Upper lobe of left lung (tissue), 6 donors: Measurements from ENCODE around the gene IRF4. TPM values are rescaled to one million over a fixed set of nuclear protein-coding genes. Genes with fewer than 3 reads are reported as not detected.

Experiments
- ATAC-seq, 2 donors: fragments of 200-7000 bp; cut with Tn5 transposase; one replicate each; pipeline ENCODE4 v1.9.1; 2022; ENCODE audit warnings: mild to moderate bottlenecking in 2 of 2, moderate library complexity in 2 of 2; ENCODE audit not compliant: low FRiP score in 2 of 2
- DNase-seq, 2 donors: peaks; one replicate each; pipeline ENCODE4 v3.0.0-alpha.2; 2019 to 2020
- H3K27ac ChIP-seq, 4 donors: fragments of 200-600 bp; sonication (generic); one replicate each; pipeline ENCODE4 v1.5.1; 2016 to 2019
- H3K27me3 ChIP-seq, 4 donors: fragments of 200-600 bp; sonication (generic); one replicate each; pipeline ENCODE4 v1.5.1; 2017 to 2019
- H3K36me3 ChIP-seq, 4 donors: fragments of 200-600 bp; sonication (generic); one replicate each; pipeline ENCODE4 v1.5.1; 2016 to 2019
- H3K4me1 ChIP-seq, 4 donors: fragments of 200-600 bp; sonication (generic); one replicate each; pipeline ENCODE4 v1.5.1; 2018 to 2019
- H3K4me3 ChIP-seq, 4 donors: fragments of 200-600 bp; sonication (generic); one replicate each; pipeline ENCODE4 v1.5.1; 2017 to 2019; ENCODE audit warnings: mild to moderate bottlenecking in 2 of 4, moderate library complexity in 1 of 4
- H3K9me3 ChIP-seq, 4 donors: fragments of 200-600 bp; sonication (generic); one replicate each; pipeline ENCODE4 v1.5.1; 2018 to 2019
- EP300 ChIP-seq, 4 donors: sonication (generic); formaldehyde crosslinking; IDR thresholded peaks; one replicate each; pipeline ENCODE4 v1.5.1; 2017; ENCODE audit warnings: antibody characterized with exemption in 4 of 4, control low read depth in 2 of 4
- POLR2A ChIP-seq, 4 donors: fragments of 450-650 bp; IDR thresholded peaks; one replicate each; pipeline ENCODE4 v1.5.1; 2016 to 2017; ENCODE audit warnings: antibody characterized with exemption in 4 of 4, mild to moderate bottlenecking in 2 of 4
- POLR2AphosphoS5 ChIP-seq, 2 donors: sonication (generic); formaldehyde crosslinking; IDR thresholded peaks; one replicate each; pipeline ENCODE4 v1.5.1; 2017; ENCODE audit warnings: antibody characterized with exemption in 2 of 2
- WGBS, 2 donors: methylation state at CpG; one replicate each; pipeline ENCODE4 v1.1.5; 2017 to 2018; 5-methylcytosine and 5-hydroxymethylcytosine counted together
- total RNA-seq, 6 donors: library from RNA; depleted of rRNA in 4 of 6; stranded (reverse); fragments of >200 nt in 4 of 6; gene quantifications; one replicate each; pipeline versions ENCODE4 v1.1.0 to v1.2.1, GENCODE V29; 2016 to 2021
- TF ChIP-seq, protein P1 (sequence below), 6 experiments: fragments of 450-650 bp in 4 of 6; fragments of 200-600 bp in 2 of 6; sonication (generic) in 2 of 6; IDR thresholded peaks; one replicate each; pipeline ENCODE4 v1.5.1; 2016 to 2019; ENCODE audit warnings: antibody characterized with exemption in 6 of 6
- donor health status: DM: no; HTN: no; CAD: no; lungs with moderate emphysema.
- donor health status: DM: no; HTN: yes; CAD: no; lungs with severe emphysema.

The IRF4 gene
- total RNA-seq, 6 donors from 2014 or later, result 1.6 to 10.5 (median 5.9) TPM

DNA sequence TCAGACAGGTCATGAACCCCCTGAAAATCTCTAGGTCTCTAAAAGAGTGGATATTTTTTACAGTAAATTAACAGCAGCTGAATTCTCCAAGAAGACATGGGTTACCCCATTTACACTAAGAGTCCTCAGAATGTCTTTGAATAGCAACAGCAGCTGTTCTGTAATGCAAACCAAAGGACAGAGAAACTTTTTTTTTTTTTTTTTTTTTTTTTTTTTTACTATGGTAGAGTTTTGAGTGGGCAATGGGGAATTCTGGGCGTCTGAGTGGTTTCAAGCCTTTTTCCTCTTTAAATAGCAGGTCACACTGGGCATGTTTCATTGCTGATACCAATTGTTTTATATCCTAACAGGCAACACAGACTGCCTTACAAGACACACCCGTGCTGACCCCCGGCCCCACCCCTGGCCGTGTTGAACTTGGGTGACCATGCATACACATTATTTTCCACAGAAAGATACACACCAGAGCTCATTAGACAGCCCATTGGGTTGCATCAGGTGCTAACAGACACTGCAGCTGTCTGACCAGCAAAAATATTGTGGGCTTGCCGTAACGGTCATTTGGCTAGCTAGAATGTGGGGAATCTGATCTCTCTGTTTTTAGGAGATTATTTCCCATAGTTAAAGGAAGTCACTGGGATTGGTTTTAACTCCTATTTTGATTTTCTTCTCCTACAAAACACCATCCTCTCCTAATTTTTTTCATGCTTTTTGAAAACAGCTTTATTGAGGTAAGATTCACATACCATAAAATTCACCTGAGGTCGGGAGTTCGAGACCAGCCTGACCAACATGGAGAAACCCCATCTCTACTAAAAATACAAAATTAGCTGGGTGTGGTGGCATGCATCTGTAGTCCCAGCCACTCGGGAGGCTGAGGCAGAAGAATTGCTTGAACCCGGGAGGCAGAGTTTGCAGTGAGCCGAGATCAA is 26.7 kb upstream of the IRF4 start:
- no peak overlapping the region for H3K4me3 ChIP-seq
- no peaks in the 10 kb centered on the region for H3K36me3 ChIP-seq
- no peak overlapping the region for H3K27ac ChIP-seq
- TF ChIP-seq EP300 (IDR thresholded peaks at IDR 0.05), result no peak
- TF ChIP-seq POLR2A (IDR thresholded peaks at IDR 0.05), result no peak
- TF ChIP-seq, protein P1, sequence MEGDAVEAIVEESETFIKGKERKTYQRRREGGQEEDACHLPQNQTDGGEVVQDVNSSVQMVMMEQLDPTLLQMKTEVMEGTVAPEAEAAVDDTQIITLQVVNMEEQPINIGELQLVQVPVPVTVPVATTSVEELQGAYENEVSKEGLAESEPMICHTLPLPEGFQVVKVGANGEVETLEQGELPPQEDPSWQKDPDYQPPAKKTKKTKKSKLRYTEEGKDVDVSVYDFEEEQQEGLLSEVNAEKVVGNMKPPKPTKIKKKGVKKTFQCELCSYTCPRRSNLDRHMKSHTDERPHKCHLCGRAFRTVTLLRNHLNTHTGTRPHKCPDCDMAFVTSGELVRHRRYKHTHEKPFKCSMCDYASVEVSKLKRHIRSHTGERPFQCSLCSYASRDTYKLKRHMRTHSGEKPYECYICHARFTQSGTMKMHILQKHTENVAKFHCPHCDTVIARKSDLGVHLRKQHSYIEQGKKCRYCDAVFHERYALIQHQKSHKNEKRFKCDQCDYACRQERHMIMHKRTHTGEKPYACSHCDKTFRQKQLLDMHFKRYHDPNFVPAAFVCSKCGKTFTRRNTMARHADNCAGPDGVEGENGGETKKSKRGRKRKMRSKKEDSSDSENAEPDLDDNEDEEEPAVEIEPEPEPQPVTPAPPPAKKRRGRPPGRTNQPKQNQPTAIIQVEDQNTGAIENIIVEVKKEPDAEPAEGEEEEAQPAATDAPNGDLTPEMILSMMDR (IDR thresholded peaks at IDR 0.05), result no peak
- TF ChIP-seq POLR2AphosphoS5 (IDR thresholded peaks at IDR 0.05), result no peak
- 62 to 77% methylated on average over 11 of the region's 11 CpGs for WGBS, 2 donors
- no peaks in the 10 kb centered on the region for H3K4me1 ChIP-seq
- DNase-seq, result peak in 1 of 2 donors; percentile 72
- H3K9me3 ChIP-seq, result peaks cover 0 to 10% (median 0%) of the 10 kb centered on the region in 4 donors
- no peak for ATAC-seq
- no peaks in the 10 kb centered on the region for H3K27me3 ChIP-seq

DNA sequence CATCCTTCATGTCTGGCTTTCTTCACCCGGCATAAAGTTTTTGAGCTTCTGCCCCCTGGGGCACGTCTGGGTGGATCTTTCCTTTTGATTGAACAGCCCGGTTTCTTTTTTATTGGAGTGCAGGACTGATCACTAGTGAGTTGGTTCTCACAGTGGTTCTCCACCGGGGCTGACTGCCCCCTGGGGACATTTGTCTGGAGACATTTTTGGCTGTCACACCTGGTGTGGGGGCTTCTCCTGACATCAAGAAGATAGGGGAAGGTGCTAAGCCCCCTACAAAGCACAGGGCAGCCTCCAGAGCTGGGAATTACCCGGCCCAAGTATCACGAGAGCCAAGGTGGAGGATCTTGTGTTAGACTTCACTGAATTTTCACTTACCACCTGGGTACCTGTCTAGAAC is 25.7 kb upstream of the IRF4 start:
- no peak for TF ChIP-seq POLR2A (IDR thresholded peaks at IDR 0.05)
- TF ChIP-seq, protein P1 (IDR thresholded peaks at IDR 0.05), result no peak
- no peak for TF ChIP-seq EP300 (IDR thresholded peaks at IDR 0.05)
- no peak for TF ChIP-seq POLR2AphosphoS5 (IDR thresholded peaks at IDR 0.05)
- WGBS, 2 donors, result 66 to 74% methylated on average over 6 of the region's 6 CpGs

DNA sequence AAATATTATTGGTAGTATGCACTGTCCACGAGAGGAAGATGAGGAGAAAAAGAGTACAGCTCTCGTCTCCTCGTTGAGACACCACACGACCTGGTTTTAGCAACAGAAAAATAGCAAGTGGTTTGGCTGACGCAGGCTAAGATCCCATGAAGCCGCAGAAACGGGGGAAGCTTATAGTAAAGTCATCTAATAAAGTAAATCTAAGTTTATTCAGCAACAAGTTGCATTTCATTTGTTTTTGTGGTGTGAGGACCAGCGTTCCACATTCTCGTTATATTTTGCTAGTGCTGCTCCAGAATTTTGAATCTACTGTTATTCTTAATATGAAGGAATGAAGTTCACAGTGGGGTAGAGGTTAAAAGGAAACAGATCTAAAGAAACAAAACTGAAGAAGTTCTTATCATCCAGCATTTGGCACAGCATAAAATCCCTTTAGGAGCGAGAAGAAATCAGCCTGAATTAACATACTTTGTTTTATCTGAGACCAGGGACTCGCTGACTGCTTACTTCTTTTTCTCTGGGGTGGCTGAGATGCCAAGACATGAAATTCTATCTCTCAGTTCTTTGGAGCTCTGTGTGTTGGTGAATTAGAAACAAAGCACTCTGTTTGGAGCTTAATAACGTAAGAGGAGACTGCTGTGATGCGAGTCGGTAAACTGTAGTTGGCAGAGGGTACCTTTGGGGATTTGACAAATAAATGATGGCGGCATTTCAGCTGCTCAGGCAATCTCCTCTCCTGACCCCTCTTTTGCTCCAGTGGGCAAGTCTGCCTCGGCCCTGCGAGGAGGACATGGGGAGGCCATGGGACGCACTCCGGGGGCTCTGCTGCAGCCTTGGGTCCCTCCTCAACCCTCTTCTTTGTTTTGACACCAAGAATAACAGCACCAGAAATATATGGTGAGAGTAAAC is 24.9 kb upstream of the IRF4 start:
- Histone ChIP-seq H3K27me3 (no peaks in the 10 kb centered on the region), H3K4me1 (no peaks in the 10 kb centered on the region), H3K9me3 (peaks cover 0 to 10% (median 0%) of the 10 kb centered on the region in 4 donors), H3K27ac (no peak overlapping the region), H3K4me3 (no peak overlapping the region), H3K36me3 (no peaks in the 10 kb centered on the region)
- TF ChIP-seq EP300 (IDR thresholded peaks at IDR 0.05), result no peak
- no peak for TF ChIP-seq POLR2A (IDR thresholded peaks at IDR 0.05)
- TF ChIP-seq, protein P1 (IDR thresholded peaks at IDR 0.05), result no peak
- TF ChIP-seq POLR2AphosphoS5 (IDR thresholded peaks at IDR 0.05), result no peak
- DNase-seq, result no peak
- ATAC-seq, result peak in 1 of 2 donors; percentile 1
- WGBS, 2 donors, result 71 to 77% methylated on average over 19 of the region's 19 CpGs

More for the DNA sequence above, 25.7 kb upstream of the IRF4 start:
- Histone ChIP-seq H3K4me3 (no peak overlapping the region), H3K9me3 (peaks cover 0 to 10% (median 0%) of the 10 kb centered on the region in 4 donors), H3K27ac (no peak overlapping the region), H3K27me3 (no peaks in the 10 kb centered on the region), H3K4me1 (no peaks in the 10 kb centered on the region), H3K36me3 (no peaks in the 10 kb centered on the region)
- DNase-seq (no peak), ATAC-seq (no peak)

DNA sequence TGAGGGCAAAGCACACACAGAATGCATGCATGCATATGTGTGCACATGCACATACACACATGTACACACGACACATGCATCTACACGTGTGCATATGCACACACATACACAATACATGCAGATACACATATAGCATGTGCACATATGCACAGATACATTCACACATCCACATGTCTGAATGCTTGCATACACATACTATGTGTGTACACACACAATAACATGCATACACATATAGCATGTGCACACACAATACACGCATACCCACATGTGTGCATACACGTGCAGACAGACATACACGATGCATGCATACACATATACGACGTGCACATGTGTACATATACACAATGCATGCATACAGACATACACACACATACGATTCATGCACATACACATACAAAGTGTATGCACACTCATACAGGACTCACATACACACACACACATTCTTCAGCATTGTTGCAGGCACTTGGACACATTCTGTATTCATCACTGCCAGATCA is 24.2 kb upstream of the IRF4 start:
- H3K27ac ChIP-seq, result no peak overlapping the region
- 78 to 87% methylated on average over 8 of the region's 8 CpGs for WGBS, 2 donors
- TF ChIP-seq, protein P1 (IDR thresholded peaks at IDR 0.05), result no peak
- TF ChIP-seq EP300 (IDR thresholded peaks at IDR 0.05), result no peak
- no peak for TF ChIP-seq POLR2AphosphoS5 (IDR thresholded peaks at IDR 0.05)
- no peak for TF ChIP-seq POLR2A (IDR thresholded peaks at IDR 0.05)
- H3K4me3 ChIP-seq, result no peak overlapping the region
- H3K36me3 ChIP-seq, result no peaks in the 10 kb centered on the region
- no peak for DNase-seq
- H3K4me1 ChIP-seq, result no peaks in the 10 kb centered on the region
- H3K9me3 ChIP-seq, result peaks cover 0 to 10% (median 0%) of the 10 kb centered on the region in 4 donors
- no peaks in the 10 kb centered on the region for H3K27me3 ChIP-seq
- peak; percentile 2 to 12 for ATAC-seq
